GM12891 (cell line): ENCODE results near the gene ACLY.

Source experiments
- POLR2A ChIP-seq: IDR thresholded peaks from 2 replicates; pipeline ENCODE4 v1.6.1; 2011; ENCODE audit warnings: low read depth, low read length, control low read depth
- POLR2AphosphoS5 ChIP-seq: IDR thresholded peaks from 2 replicates; pipeline ENCODE4 v1.6.1; 2011; ENCODE audit warnings: low read depth, low read length, control low read depth
- SPI1 ChIP-seq: IDR thresholded peaks from 2 replicates; pipeline ENCODE4 v1.6.1; 2011; ENCODE audit warnings: low read depth, low read length, control low read depth

DNA sequence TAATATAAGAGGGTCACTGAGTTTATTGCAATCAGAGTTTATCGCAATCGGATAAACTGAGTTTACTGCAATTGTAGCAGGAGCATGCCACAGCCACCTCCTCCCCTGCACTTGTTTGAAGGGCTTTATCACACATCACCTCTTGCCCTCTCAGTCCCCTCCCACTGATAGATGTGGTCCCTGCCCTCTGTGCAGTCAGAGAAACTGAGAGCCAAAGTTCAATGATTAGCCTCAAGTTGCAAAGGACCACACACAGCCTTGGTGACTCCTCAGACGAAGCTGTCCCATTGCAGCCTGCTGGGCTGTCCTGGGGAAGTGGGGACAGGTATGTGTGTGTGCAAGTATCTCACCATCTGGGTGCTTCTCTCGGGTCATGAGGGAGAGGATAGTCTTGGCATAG is 13.6 kb downstream of the ACLY start:
- TF ChIP-seq POLR2A, result no peak; the same call in 1 of the 2 replicates
- no peak for TF ChIP-seq SPI1
- no peak for TF ChIP-seq POLR2AphosphoS5
